Liver (tissue), 9 donors: ENCODE results near the gene IGLON5. TPM values are rescaled to one million over a fixed set of nuclear protein-coding genes. Genes with fewer than 3 reads are reported as not detected.

Experiments
- DNase-seq: peaks from one replicate; pipeline ENCODE4 v3.0.0-alpha.2; 2017; ENCODE audit warnings: low spot score
- H3K27ac ChIP-seq, 2 donors: one replicate each; pipeline ENCODE4 v1.7.0; 2013; ENCODE audit warnings: inconsistent platforms in 2 of 2, low read length in 2 of 2, control low read depth in 1 of 2, low read depth in 1 of 2, mild to moderate bottlenecking in 1 of 2
- H3K27me3 ChIP-seq, 4 donors: one replicate each; pipeline versions ENCODE4 v1.6.1 to v1.7.0; 2013; ENCODE audit warnings: low read length in 3 of 4, inconsistent platforms in 1 of 4, mild to moderate bottlenecking in 1 of 4, moderate library complexity in 1 of 4; ENCODE audit not compliant: control insufficient read depth in 4 of 4, insufficient read depth in 4 of 4
- H3K36me3 ChIP-seq, 4 donors: one replicate each; pipeline versions ENCODE4 v1.6.1 to v1.7.0; 2013; ENCODE audit warnings: low read length in 3 of 4, mild to moderate bottlenecking in 3 of 4, low read depth in 1 of 4, moderate library complexity in 1 of 4; ENCODE audit not compliant: control insufficient read depth in 4 of 4, insufficient read depth in 3 of 4
- H3K4me1 ChIP-seq, 4 donors: one replicate each; pipeline versions ENCODE4 v1.6.1 to v1.7.0; 2013; ENCODE audit warnings: low read length in 3 of 4, mild to moderate bottlenecking in 3 of 4, moderate library complexity in 1 of 4; ENCODE audit not compliant: control insufficient read depth in 4 of 4, insufficient read depth in 4 of 4
- H3K4me3 ChIP-seq, 3 donors: one replicate each; pipeline versions ENCODE4 v1.6.1 to v1.7.0; 2013; ENCODE audit warnings: low read length in 3 of 3, control low read depth in 1 of 3, low read depth in 1 of 3, mild to moderate bottlenecking in 1 of 3
- H3K9ac ChIP-seq, 2 donors: one replicate each; pipeline ENCODE4 v1.7.0; 2013; ENCODE audit warnings: low read length in 2 of 2, mild to moderate bottlenecking in 2 of 2, moderate library complexity in 2 of 2, control low read depth in 1 of 2, low read depth in 1 of 2
- H3K9me3 ChIP-seq, 4 donors: one replicate each; pipeline versions ENCODE4 v1.6.1 to v1.7.0; 2013; ENCODE audit warnings: low read length in 3 of 4; ENCODE audit not compliant: control insufficient read depth in 4 of 4
- EGR1 ChIP-seq, 2 donors: IDR thresholded peaks; 2 replicates each; pipeline ENCODE4 v1.6.1; 2016 to 2018; ENCODE audit warnings: antibody characterized with exemption in 2 of 2, low read depth in 2 of 2
- FOXA1 ChIP-seq: IDR thresholded peaks from 2 replicates; pipeline ENCODE4 v1.6.1; 2016; ENCODE audit warnings: antibody characterized with exemption
- FOXA2 ChIP-seq: IDR thresholded peaks from 2 replicates; pipeline ENCODE4 v1.6.1; 2016; ENCODE audit warnings: antibody characterized with exemption
- HNF4G ChIP-seq: IDR thresholded peaks from 2 replicates; pipeline ENCODE4 v1.6.1; 2016; ENCODE audit warnings: antibody characterized with exemption
- JUND ChIP-seq, 2 donors: IDR thresholded peaks; 2 replicates each; pipeline ENCODE4 v1.6.1; 2016; ENCODE audit warnings: antibody characterized with exemption in 2 of 2
- YY1 ChIP-seq: IDR thresholded peaks from 2 replicates; pipeline ENCODE4 v1.6.1; 2016; ENCODE audit warnings: antibody characterized with exemption, mild to moderate bottlenecking
- WGBS: extraction: QIAGEN DNeasy Blood & Tissue Kit; methylation state at CpG from one replicate; pipeline ENCODE4 v1.1.7; 2013; 5-methylcytosine and 5-hydroxymethylcytosine counted together
- polyA plus RNA-seq, 2 donors: library from polyadenylated mRNA; stranded (reverse) in 1 of 2; unstranded in 1 of 2; fragments of 200-250 nt in 1 of 2; fragments of >200 nt in 1 of 2; fragmentation: Nextera tagmentation in 1 of 2; extraction: Ambion mirVana in 1 of 2; gene quantifications; one replicate each; pipeline versions ENCODE4 v1.2.1 to v1.2.3, GENCODE V29; 2013 to 2015
- total RNA-seq, 2 donors: library from RNA; depleted of rRNA; stranded (reverse); fragments of >200 nt; gene quantifications; one replicate each; pipeline ENCODE4 v1.2.3, GENCODE V29; 2014
- donor health status: healthy.
- donor health status: healthy.
- donor health status: healthy.
- donor health status: healthy.
- donor health status: healthy.

IGLON5 gene
- total and polyA plus RNA-seq, 4 donors = 0.25 to 0.46 (median 0.25) TPM; not detected in 1

- Histone ChIP-seq H3K4me1 (no peaks in the 10 kb centered on the region), H3K36me3 (no peaks in the 10 kb centered on the region), H3K27me3 (no peaks in the 10 kb centered on the region), H3K9me3 (peaks cover 0 to 2% (median 0%) of the 10 kb centered on the region in 4 donors), H3K4me3 (no peak overlapping the region), H3K27ac (no peak overlapping the region), H3K9ac (no peak overlapping the region)
- 94% methylated on average over 9 of the region's 9 CpGs for WGBS
- TF ChIP-seq EGR1 (IDR thresholded peaks at IDR 0.05; ENCODE audit: low read depth in 2 of 2) (no peak), FOXA1 (no peak), YY1 (no peak), FOXA2 (no peak), JUND (IDR thresholded peaks at IDR 0.05) (no peak), HNF4G (no peak)
- no peak for DNase-seq
Measured at GRCh38 chr19:51380379-51380778, 68.9 kb downstream of the IGLON5 start.

Other genes with a start within 250 kb of the IGLON5 start
- gene KLK13, start 246.6 kb upstream of the IGLON5 start, total RNA-seq = not detected
- not detected for gene KLK13, start 246.6 kb upstream of the IGLON5 start, polyA plus RNA-seq
- gene KLK14, start 228.8 kb upstream of the IGLON5 start, total RNA-seq = not detected
- under 1 TPM in 1 of 2 donors, not detected in 1; 0.06 TPM for gene KLK14, start 228.8 kb upstream of the IGLON5 start, polyA plus RNA-seq
- gene CTU1, start 203.2 kb upstream of the IGLON5 start, total RNA-seq = 1 to 10 TPM; 3.4 to 3.7 TPM
- 1 to 10 TPM in 1 of 2 donors, under 1 TPM in 1; 0.19 to 1.6 TPM for gene CTU1, start 203.2 kb upstream of the IGLON5 start, polyA plus RNA-seq
- 1 to 10 TPM; 4.8 to 5.4 TPM for gene SIGLEC9, start 186.7 kb upstream of the IGLON5 start, total RNA-seq
- 1 to 10 TPM; 3.0 to 4.1 TPM for gene SIGLEC9, start 186.7 kb upstream of the IGLON5 start, polyA plus RNA-seq
- 1 to 10 TPM; 3.2 to 4.7 TPM for gene SIGLEC7, start 169.3 kb upstream of the IGLON5 start, total RNA-seq
- 1 to 10 TPM; 2.7 to 4.8 TPM for gene SIGLEC7, start 169.3 kb upstream of the IGLON5 start, polyA plus RNA-seq
- gene CD33, start 86.6 kb upstream of the IGLON5 start, total RNA-seq = 1 to 10 TPM; 2.8 to 4.8 TPM
- 1 to 10 TPM; 1.3 to 5.1 TPM for gene CD33, start 86.6 kb upstream of the IGLON5 start, polyA plus RNA-seq
- gene SIGLECL1, start 60.6 kb upstream of the IGLON5 start, total RNA-seq = under 1 TPM in 1 of 2 donors, not detected in 1; 0.05 TPM
- not detected for gene SIGLECL1, start 60.6 kb upstream of the IGLON5 start, polyA plus RNA-seq
- under 1 TPM; 0.75 to 0.92 TPM for gene VSIG10L, start 30.5 kb downstream of the IGLON5 start, total RNA-seq
- 1 to 10 TPM in 1 of 2 donors, under 1 TPM in 1; 0.60 to 1.8 TPM for gene VSIG10L, start 30.5 kb downstream of the IGLON5 start, polyA plus RNA-seq
- 100 to 1,000 TPM; 129 to 324 TPM for gene ETFB, start 54.7 kb downstream of the IGLON5 start, total RNA-seq
- 100 to 1,000 TPM; 610 to 713 TPM for gene ETFB, start 54.7 kb downstream of the IGLON5 start, polyA plus RNA-seq
- gene CLDND2, start 57.4 kb downstream of the IGLON5 start, total RNA-seq = not detected
- 1 to 10 TPM in 1 of 2 donors, under 1 TPM in 1; 0.22 to 3.0 TPM for gene CLDND2, start 57.4 kb downstream of the IGLON5 start, polyA plus RNA-seq
- 10 to 100 TPM in 1 of 2 donors, 1 to 10 TPM in 1; 2.0 to 13.6 TPM for gene NKG7, start 61.0 kb downstream of the IGLON5 start, total RNA-seq
- 1 to 10 TPM; 5.3 to 6.2 TPM for gene NKG7, start 61.0 kb downstream of the IGLON5 start, polyA plus RNA-seq
- not detected for gene LIM2, start 76.3 kb downstream of the IGLON5 start, total RNA-seq
- gene LIM2, start 76.3 kb downstream of the IGLON5 start, polyA plus RNA-seq = not detected
- under 1 TPM in 1 of 2 donors, not detected in 1; 0.08 TPM for gene C19orf84, start 78.9 kb downstream of the IGLON5 start, total RNA-seq
- not detected for gene C19orf84, start 78.9 kb downstream of the IGLON5 start, polyA plus RNA-seq
- 1 to 10 TPM; 4.9 to 8.4 TPM for gene SIGLEC10, start 106.0 kb downstream of the IGLON5 start, total RNA-seq
- 1 to 10 TPM; 1.7 to 8.0 TPM for gene SIGLEC10, start 106.0 kb downstream of the IGLON5 start, polyA plus RNA-seq
- 1 to 10 TPM in 1 of 2 donors, under 1 TPM in 1; 0.09 to 2.3 TPM for gene SIGLEC8, start 146.8 kb downstream of the IGLON5 start, total RNA-seq
- gene SIGLEC8, start 146.8 kb downstream of the IGLON5 start, polyA plus RNA-seq = under 1 TPM; 0.24 to 0.81 TPM
- not detected for gene CEACAM18, start 166.9 kb downstream of the IGLON5 start, total RNA-seq
- not detected for gene CEACAM18, start 166.9 kb downstream of the IGLON5 start, polyA plus RNA-seq
- 1 to 10 TPM in 1 of 2 donors, under 1 TPM in 1; 0.84 to 5.0 TPM for gene SIGLEC12, start 190.2 kb downstream of the IGLON5 start, total RNA-seq
- under 1 TPM; 0.05 to 0.21 TPM for gene SIGLEC12, start 190.2 kb downstream of the IGLON5 start, polyA plus RNA-seq
- under 1 TPM; 0.08 to 0.47 TPM for gene SIGLEC6, start 220.0 kb downstream of the IGLON5 start, total RNA-seq
- gene SIGLEC6, start 220.0 kb downstream of the IGLON5 start, polyA plus RNA-seq = under 1 TPM in 1 of 2 donors, not detected in 1; 0.08 TPM